Effector memory CD4-positive, alpha-beta T cell (primary cell): ENCODE data around the gene C9.
"Not testable (repeated sequence)": the region's sequence is repeated elsewhere in the genome, so short reads cannot be mapped to it uniquely, and the experiment has no call there.

Source experiments
- DNase-seq, 3 donors: peaks; one replicate each; pipeline ENCODE4 v3.0.0-alpha.2; 2020
- H3K27ac ChIP-seq: 2 replicates; pipeline ENCODE4 v1.7.0; 2013; ENCODE audit warnings: mild to moderate bottlenecking, low read length, moderate library complexity; ENCODE audit not compliant: insufficient read depth, poor library complexity, severe bottlenecking
- H3K27me3 ChIP-seq: replicated peaks from 2 replicates; pipeline ENCODE4 v1.7.0; 2013; ENCODE audit warnings: mild to moderate bottlenecking, low read length; ENCODE audit not compliant: insufficient read depth, control insufficient read depth, poor library complexity, severe bottlenecking
- H3K36me3 ChIP-seq: 2 replicates; pipeline ENCODE4 v1.7.0; 2013; ENCODE audit warnings: mild to moderate bottlenecking, low read length, moderate library complexity; ENCODE audit not compliant: control insufficient read depth, insufficient read depth
- H3K4me1 ChIP-seq: 2 replicates; pipeline ENCODE4 v1.7.0; 2013; ENCODE audit warnings: low read length, mild to moderate bottlenecking; ENCODE audit not compliant: control insufficient read depth, insufficient read depth, poor library complexity, severe bottlenecking
- H3K4me3 ChIP-seq: 2 replicates; pipeline ENCODE4 v1.7.0; 2013; ENCODE audit warnings: low read length, low read depth, mild to moderate bottlenecking; ENCODE audit not compliant: insufficient read depth, poor library complexity, severe bottlenecking
- H3K9me3 ChIP-seq: 2 replicates; pipeline ENCODE4 v1.7.0; 2013; ENCODE audit warnings: mild to moderate bottlenecking, low read length, moderate library complexity; ENCODE audit not compliant: control insufficient read depth

Gene C9

GRCh38 chr5:39337252-39337915, 26.9 kb downstream of the C9 start:
- Histone ChIP-seq H3K4me1 (no peaks in the 10 kb centered on the region), H3K4me3 (no peak overlapping the region), H3K36me3 (no peaks in the 10 kb centered on the region), H3K27ac (no peak overlapping the region), H3K27me3 (no peaks in the 10 kb centered on the region), H3K9me3 (no peaks in the 10 kb centered on the region)
- DNase-seq: no peak

- not testable (repeated sequence) for H3K9me3 ChIP-seq, H3K36me3 ChIP-seq, H3K4me1 ChIP-seq, H3K27ac ChIP-seq, H3K27me3 ChIP-seq, H3K4me3 ChIP-seq, DNase-seq
Observed at GRCh38 chr5:39334296-39334695, 30.0 kb downstream of the C9 start.

DNA sequence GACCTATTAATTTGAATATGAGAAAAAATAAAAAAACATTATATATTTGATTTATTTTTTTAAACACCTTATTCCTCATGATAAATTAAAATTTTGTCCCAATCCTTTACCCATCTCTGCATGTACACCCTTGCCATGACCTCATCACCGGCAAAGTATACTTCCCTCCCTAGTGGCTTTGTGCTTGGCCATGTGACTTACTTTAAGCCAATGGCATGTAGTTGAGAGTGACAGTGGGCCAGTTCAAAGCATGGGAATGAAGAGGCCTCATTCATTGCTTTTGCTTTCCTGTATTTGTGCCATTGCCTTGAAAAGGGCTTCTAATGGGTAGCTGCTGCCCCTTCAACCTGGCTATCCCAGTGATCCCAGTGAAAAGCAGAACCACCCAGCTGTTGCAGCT, 31.2 kb downstream of the C9 start:
- Histone ChIP-seq H3K4me3 (no peak overlapping the region), H3K27me3 (no peaks in the 10 kb centered on the region), H3K4me1 (no peaks in the 10 kb centered on the region), H3K9me3 (no peaks in the 10 kb centered on the region), H3K27ac (no peak overlapping the region), H3K36me3 (no peaks in the 10 kb centered on the region)
- DNase-seq: no peak

DNA sequence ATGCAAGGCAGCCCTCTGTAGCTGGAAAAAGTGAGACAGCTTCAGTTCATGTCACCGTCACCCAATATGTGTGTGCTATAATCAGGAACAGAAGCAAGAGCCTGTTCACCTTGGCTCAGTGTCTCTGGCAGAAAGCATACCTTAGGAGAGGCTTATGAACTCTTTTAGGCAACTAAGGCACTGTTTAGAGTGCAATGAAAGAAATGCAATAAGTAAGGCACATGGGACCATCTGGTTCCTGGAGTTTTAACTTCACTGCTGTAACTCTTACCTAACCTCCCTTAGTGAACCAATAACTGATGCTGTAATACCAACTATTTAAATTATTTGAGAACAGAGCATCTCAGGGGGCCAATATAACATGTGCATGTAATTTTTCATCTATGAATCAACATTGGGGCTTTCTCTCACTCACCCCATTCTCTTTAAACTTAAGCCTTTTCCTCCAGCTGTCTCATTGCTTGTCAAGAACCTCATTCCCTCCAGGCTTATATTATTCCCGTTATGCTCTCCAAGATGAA, 32.4 kb downstream of the C9 start:
- Histone ChIP-seq H3K4me3 (no peak overlapping the region), H3K27ac (no peak overlapping the region), H3K27me3 (no peaks in the 10 kb centered on the region), H3K4me1 (no peaks in the 10 kb centered on the region), H3K36me3 (no peaks in the 10 kb centered on the region), H3K9me3 (no peaks in the 10 kb centered on the region)
- DNase-seq: no peak

GRCh38 chr5:39328731-39329130, 35.6 kb downstream of the C9 start:
- DNase-seq: no peak

DNA sequence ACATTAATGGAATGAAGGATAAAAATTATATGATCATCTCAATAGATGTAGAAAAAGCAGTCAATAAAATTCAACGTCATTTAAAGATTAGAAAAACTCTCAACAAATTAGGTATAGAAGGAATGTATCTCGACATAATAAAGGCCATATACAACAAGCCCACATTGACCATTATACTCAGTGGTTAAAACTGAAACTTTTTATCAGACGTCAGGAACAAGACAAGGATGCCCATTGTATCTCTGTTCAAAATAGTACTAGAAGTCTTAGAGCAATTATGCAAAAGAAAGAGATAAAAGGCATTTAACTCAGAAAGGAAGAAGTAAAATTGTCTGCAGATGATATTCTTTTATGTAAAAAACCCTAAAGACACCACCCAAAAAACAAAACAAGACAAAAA, 40.8 kb downstream of the C9 start:
- Histone ChIP-seq H3K4me3 (no peak overlapping the region), H3K9me3 (no peaks in the 10 kb centered on the region)

More at GRCh38 chr5:39328731-39329130, 35.6 kb downstream of the C9 start:
- H3K27me3 ChIP-seq: no peaks in the 10 kb centered on the region
- H3K4me1 ChIP-seq: no peaks in the 10 kb centered on the region
- no peaks in the 10 kb centered on the region for H3K36me3 ChIP-seq
- H3K27ac ChIP-seq: no peak overlapping the region
- H3K9me3 ChIP-seq: no peaks in the 10 kb centered on the region
- H3K4me3 ChIP-seq: no peak overlapping the region

DNA sequence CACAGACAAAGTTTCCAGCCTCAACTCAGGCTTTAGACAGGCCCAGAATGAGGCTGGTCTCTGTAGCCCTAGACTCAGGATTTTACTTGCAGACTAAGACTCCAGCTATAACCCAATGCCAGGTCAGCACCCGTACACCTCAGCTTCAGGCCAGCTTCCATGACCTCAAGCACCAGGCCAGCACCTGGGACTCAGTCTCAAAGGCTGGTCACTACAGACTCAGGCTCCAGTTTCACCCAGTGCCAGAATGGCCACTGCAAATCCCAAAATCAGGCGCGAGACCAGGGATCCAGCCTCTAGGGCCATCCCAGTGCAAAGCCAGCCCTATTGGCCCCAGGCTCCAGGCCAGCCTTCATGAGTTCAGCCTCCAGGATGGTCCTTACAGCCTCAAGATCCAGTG, 44.9 kb downstream of the C9 start:
- no peak overlapping the region for H3K27ac ChIP-seq
- no peak for DNase-seq
- H3K9me3 ChIP-seq: no peaks in the 10 kb centered on the region
- H3K4me3 ChIP-seq: no peak overlapping the region
- H3K4me1 ChIP-seq: no peaks in the 10 kb centered on the region
- peaks cover 8% of the 10 kb centered on the region for H3K27me3 ChIP-seq
- no peaks in the 10 kb centered on the region for H3K36me3 ChIP-seq

More for the DNA sequence above, 40.8 kb downstream of the C9 start:
- H3K27ac ChIP-seq: no peak overlapping the region
- no peaks in the 10 kb centered on the region for H3K36me3 ChIP-seq
- no peak for DNase-seq
- H3K27me3 ChIP-seq: peaks cover 8% of the 10 kb centered on the region
- no peaks in the 10 kb centered on the region for H3K4me1 ChIP-seq

DNA sequence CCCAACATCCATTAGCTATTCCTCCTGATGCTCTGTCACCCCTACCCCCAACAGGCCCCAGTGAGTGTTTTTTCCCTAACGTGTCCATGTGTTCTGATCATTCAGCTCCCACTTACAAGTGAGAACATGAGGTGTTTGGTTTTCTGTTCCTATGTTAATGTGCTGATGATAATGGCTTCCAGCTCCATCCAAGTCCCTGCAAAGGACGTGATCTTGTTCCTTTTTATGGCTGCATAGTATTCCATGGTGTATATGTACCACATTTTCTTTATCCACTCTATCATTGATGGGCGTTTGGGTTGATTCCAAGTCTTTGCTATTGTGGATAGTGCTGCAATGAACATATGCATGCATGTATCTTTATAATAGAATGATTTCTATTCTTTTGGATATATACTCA, 47.8 kb downstream of the C9 start:
- not testable (repeated sequence) for H3K27ac ChIP-seq, H3K9me3 ChIP-seq, H3K4me1 ChIP-seq, H3K36me3 ChIP-seq, DNase-seq, H3K4me3 ChIP-seq, H3K27me3 ChIP-seq

DNA sequence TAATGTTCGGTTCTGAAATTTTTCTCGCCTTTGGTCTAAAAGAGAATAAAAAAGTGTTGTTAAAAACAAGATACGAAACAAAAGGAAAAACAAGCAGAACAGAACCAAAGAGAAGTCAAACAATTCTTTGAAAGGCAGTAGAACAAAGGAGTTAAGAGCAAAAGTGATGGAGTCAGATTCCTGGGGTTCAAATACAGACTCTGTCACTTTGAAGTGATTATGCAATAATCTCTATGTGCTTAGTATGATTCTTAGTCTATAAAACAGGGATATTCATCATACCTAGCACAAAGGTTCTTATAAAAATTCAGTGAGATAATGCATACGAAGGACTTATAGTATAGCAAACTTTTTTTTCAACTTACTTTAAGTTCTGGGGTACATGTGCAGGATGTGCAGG, 48.3 kb downstream of the C9 start:
- no peak for DNase-seq

GRCh38 chr5:39314591-39314990, 49.7 kb downstream of the C9 start:
- H3K4me3 ChIP-seq: no peak overlapping the region
- no peak for DNase-seq
- no peaks in the 10 kb centered on the region for H3K4me1 ChIP-seq
- H3K36me3 ChIP-seq: no peaks in the 10 kb centered on the region
- H3K27ac ChIP-seq: no peak overlapping the region
- peaks cover 8% of the 10 kb centered on the region for H3K27me3 ChIP-seq
- no peaks in the 10 kb centered on the region for H3K9me3 ChIP-seq

More for the DNA sequence above, 48.3 kb downstream of the C9 start:
- Histone ChIP-seq H3K36me3 (no peaks in the 10 kb centered on the region), H3K27ac (no peak overlapping the region), H3K9me3 (no peaks in the 10 kb centered on the region), H3K4me1 (no peaks in the 10 kb centered on the region), H3K27me3 (peaks cover 8% of the 10 kb centered on the region), H3K4me3 (no peak overlapping the region)
